HL-60 (cell line): ENCODE results near the gene TNFSF4.

Experiments
- DNase-seq, 2 experiments: peaks; one replicate each; pipeline ENCODE4 v3.0.0-alpha.2; 2010 to 2020; ENCODE audit warnings: low read depth in 1 of 2, low spot score in 1 of 2
- H3K27ac ChIP-seq: fragments of 250-450 bp; sonication (Bioruptor Pico); replicated peaks from 2 replicates; pipeline ENCODE4 v1.5.1; 2020; ENCODE audit warnings: mild to moderate bottlenecking, moderate library complexity
- H3K27me3 ChIP-seq: fragments of 250-450 bp; sonication (Bioruptor Pico); 2 replicates; pipeline ENCODE4 v1.5.1; 2021; ENCODE audit warnings: mild to moderate bottlenecking, moderate library complexity; ENCODE audit not compliant: insufficient read depth, poor library complexity, severe bottlenecking
- H3K4me3 ChIP-seq: replicated peaks from 2 replicates; pipeline ENCODE4 v1.5.1; 2011; ENCODE audit warnings: mild to moderate bottlenecking, control low read depth, low read length; ENCODE audit not compliant: insufficient read depth
- GABPA ChIP-seq: IDR thresholded peaks from 2 replicates; pipeline ENCODE4 v1.6.1; 2012; ENCODE audit warnings: low read depth
- POLR2AphosphoS5 ChIP-seq: IDR thresholded peaks from 2 replicates; pipeline ENCODE4 v1.6.1; 2012; ENCODE audit warnings: low read depth
- SPI1 ChIP-seq: IDR thresholded peaks from 2 replicates; pipeline ENCODE4 v1.6.1; 2012; ENCODE audit warnings: low read depth, mild to moderate bottlenecking, borderline replicate concordance
- TF ChIP-seq, protein P1 (sequence below): IDR thresholded peaks from one replicate; pipeline ENCODE4 v1.5.1; 2011; ENCODE audit warnings: low read length, control low read depth, inconsistent platforms; ENCODE audit not compliant: insufficient read depth
- TF ChIP-seq, protein P2 (sequence below): IDR thresholded peaks from 2 replicates; pipeline ENCODE4 v1.6.1; 2012; ENCODE audit warnings: low read depth; ENCODE audit not compliant: insufficient replicate concordance

The TNFSF4 gene

DNA sequence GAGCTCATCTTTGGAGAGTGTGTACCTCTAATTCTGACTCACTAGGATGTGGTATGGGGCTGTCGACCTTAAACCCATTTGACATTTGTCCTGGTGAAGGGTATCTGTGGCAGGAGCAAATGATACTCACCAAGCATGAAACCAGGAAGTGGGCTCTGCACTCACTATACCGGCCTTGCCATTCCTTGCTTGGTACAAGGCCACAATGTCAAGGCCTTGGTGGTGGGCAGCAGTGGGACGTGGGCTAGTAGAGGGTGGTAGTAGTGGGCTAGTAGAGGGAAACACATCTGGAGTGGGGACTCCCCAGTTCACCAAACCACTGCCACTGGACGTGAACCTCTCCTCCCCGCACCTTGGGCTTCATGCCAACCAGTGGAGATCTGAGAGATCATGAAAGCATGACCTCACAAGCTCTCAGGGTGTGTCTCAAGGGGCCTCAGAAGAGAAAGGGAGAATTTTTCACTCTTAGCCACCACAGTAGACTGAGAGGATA is 11.5 kb downstream of the TNFSF4 start:
- TF ChIP-seq GABPA = no peak
- no peak for TF ChIP-seq POLR2AphosphoS5
- H3K27ac ChIP-seq = no peak overlapping the region
- no peaks in the 10 kb centered on the region for H3K27me3 ChIP-seq
- no peak for DNase-seq
- no peak overlapping the region for H3K4me3 ChIP-seq

DNA sequence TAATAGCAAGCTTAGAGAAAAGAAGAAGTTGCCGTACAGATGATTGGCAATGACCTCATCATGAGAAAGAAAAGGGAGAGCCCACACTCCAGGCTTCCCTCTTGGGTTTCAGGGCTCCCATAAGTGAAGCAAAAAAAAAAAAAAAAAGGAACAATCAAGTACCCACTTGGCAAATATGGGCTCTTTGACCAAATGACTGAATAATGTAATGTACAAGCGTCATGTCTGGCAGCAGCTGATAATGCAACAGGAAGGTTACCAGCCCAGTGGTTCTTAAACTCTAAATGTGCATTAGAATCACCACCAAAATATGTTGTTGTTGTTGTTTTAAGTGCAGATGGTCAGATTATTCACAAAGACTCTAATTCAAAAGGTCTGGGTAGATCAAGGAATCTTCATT is 13.5 kb downstream of the TNFSF4 start:
- no peak overlapping the region for H3K27ac ChIP-seq
- TF ChIP-seq SPI1 (peak; percentile 9; the same call in 1 of the 2 replicates), POLR2AphosphoS5 (no peak)
- TF ChIP-seq, protein P1, sequence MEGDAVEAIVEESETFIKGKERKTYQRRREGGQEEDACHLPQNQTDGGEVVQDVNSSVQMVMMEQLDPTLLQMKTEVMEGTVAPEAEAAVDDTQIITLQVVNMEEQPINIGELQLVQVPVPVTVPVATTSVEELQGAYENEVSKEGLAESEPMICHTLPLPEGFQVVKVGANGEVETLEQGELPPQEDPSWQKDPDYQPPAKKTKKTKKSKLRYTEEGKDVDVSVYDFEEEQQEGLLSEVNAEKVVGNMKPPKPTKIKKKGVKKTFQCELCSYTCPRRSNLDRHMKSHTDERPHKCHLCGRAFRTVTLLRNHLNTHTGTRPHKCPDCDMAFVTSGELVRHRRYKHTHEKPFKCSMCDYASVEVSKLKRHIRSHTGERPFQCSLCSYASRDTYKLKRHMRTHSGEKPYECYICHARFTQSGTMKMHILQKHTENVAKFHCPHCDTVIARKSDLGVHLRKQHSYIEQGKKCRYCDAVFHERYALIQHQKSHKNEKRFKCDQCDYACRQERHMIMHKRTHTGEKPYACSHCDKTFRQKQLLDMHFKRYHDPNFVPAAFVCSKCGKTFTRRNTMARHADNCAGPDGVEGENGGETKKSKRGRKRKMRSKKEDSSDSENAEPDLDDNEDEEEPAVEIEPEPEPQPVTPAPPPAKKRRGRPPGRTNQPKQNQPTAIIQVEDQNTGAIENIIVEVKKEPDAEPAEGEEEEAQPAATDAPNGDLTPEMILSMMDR = no peak
- TF ChIP-seq, protein P2, sequence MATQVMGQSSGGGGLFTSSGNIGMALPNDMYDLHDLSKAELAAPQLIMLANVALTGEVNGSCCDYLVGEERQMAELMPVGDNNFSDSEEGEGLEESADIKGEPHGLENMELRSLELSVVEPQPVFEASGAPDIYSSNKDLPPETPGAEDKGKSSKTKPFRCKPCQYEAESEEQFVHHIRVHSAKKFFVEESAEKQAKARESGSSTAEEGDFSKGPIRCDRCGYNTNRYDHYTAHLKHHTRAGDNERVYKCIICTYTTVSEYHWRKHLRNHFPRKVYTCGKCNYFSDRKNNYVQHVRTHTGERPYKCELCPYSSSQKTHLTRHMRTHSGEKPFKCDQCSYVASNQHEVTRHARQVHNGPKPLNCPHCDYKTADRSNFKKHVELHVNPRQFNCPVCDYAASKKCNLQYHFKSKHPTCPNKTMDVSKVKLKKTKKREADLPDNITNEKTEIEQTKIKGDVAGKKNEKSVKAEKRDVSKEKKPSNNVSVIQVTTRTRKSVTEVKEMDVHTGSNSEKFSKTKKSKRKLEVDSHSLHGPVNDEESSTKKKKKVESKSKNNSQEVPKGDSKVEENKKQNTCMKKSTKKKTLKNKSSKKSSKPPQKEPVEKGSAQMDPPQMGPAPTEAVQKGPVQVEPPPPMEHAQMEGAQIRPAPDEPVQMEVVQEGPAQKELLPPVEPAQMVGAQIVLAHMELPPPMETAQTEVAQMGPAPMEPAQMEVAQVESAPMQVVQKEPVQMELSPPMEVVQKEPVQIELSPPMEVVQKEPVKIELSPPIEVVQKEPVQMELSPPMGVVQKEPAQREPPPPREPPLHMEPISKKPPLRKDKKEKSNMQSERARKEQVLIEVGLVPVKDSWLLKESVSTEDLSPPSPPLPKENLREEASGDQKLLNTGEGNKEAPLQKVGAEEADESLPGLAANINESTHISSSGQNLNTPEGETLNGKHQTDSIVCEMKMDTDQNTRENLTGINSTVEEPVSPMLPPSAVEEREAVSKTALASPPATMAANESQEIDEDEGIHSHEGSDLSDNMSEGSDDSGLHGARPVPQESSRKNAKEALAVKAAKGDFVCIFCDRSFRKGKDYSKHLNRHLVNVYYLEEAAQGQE = no peak
- H3K27me3 ChIP-seq = no peaks in the 10 kb centered on the region
- DNase-seq = peak in 1 of 2 experiments; percentile 50
- no peak overlapping the region for H3K4me3 ChIP-seq

DNA sequence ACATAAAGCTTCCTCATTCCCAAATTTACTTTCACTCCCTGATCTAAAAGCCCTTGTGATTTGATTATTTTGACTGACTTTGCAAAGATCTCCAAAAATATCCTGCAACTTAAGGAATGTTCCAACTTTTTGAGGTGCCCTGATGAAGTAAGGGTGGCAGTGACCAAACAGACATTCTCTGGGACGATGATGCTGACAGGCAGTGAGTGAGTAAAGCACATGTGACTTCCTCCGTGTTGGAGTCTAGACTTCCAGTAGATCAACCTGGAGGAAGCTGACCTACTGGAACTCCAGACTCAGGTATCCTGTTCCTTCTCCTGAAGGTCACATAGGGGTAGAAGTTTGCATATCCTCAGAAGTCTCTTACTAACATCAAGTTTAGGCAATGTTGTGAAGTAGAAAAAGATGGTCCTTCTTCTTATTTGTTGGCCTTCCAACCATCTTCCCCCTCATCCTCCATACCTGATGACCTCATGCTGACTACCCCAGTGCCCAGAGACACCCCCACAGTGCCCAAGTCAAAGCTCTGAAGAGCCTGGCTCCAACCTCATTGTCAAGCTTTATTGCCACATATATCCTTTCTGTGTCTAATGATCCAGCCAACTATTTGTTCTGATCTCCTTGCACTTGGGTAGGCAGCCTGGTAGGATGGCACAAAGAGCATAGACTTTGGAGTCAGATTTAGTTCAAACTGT is 16.0 kb downstream of the TNFSF4 start:
- H3K4me3 ChIP-seq = no peak overlapping the region
- TF ChIP-seq POLR2AphosphoS5 (no peak), SPI1 (no peak), GABPA (no peak)
- TF ChIP-seq, protein P1 = no peak
- TF ChIP-seq, protein P2 = no peak
- no peak for DNase-seq
- no peaks in the 10 kb centered on the region for H3K27me3 ChIP-seq
- no peak overlapping the region for H3K27ac ChIP-seq

DNA sequence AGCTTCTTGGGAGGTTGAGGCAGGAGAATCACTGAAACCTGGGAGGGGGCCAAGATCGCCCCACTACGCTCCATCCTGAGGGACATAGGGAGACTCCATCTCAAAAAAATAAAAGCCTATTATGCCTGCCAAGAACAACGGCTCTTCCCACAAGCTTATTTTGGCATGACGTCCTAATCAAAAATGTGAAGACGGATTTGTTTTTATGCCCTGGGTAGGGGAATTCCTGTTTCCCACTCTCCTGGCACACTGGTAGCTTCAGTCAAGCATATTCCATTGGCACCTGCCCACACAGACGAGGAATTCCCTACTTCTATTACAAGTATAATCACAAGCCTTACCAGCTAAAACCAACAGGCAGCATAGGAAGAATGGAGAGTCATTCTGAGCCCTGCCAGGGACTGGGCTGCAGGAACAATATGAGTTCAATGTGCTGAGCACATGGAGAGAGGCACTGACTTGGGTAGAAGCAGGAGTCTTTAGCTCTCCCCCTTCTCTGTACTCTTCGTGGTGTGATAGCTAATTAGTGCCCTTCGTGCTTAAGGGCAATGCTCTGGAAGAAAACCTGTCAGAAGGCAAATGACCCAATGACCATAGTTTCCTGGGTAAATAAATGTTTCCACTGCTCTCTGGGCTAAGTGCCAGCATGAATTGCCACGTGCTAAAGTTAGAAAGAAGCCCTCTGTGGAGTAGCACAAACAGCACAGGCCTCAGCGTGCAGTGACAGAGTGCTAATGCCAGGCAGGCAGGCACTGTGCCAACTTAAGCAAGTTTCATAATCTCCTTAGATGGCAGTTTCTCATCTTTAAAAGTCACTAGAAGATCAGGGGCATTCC is 16.8 kb downstream of the TNFSF4 start:
- peak; percentile 11 to 62 for DNase-seq
- TF ChIP-seq GABPA (no peak), POLR2AphosphoS5 (peak; percentile 67)
- Histone ChIP-seq H3K27me3 (no peaks in the 10 kb centered on the region), H3K27ac (no peak overlapping the region), H3K4me3 (no peak overlapping the region)
